ENCODE results near the gene PADI1.

PADI1 gene

DNA sequence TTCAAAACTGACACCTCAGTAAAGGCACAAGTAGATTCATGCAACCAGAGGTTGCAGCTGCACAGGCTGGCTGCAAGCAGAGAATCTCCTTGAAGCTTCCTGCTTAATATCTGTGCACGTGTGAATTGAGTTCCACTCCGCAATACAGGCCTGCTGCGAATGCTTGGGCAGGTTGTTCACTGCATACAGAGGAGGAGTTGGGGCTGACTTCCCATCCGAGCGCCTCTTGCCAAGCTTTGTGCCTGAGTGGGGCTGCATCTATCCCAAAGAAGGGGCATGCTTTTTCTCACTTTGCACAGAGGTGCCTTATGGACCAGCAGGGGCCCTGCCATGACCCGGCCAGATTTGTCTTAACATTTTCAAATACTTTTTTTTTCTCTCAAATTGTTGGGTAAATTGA lies 17.9 kb upstream of the PADI1 start:
- Histone ChIP-seq H3F3A (ENCODE audit: insufficient read depth) (no peaks in the 10 kb centered on the region), H3K27ac (ENCODE audit: low read depth, low read length) (no peak overlapping the region), H3K79me2 (ENCODE audit: insufficient read depth, low read length) (no peaks in the 10 kb centered on the region), H3K4me2 (ENCODE audit: low read depth, low read length, poor library complexity, severe bottlenecking) (no peak overlapping the region), H3K9me3 (ENCODE audit: insufficient read depth, low read length) (peaks cover 8% of the 10 kb centered on the region), H3K9me2 (replicated peaks; ENCODE audit: insufficient read depth, low read length) (no peaks in the 10 kb centered on the region), H2AFZ (ENCODE audit: low read depth, low read length, severe bottlenecking) (no peak overlapping the region), H3K9ac (ENCODE audit: low read length) (no peak overlapping the region), H3K36me3 (ENCODE audit: low read length) (no peaks in the 10 kb centered on the region), H3K4me3 (ENCODE audit: insufficient read depth, low read length, poor library complexity, severe bottlenecking) (no peak overlapping the region), H3K27me3 (ENCODE audit: low read length) (no peaks in the 10 kb centered on the region), H4K20me1 (ENCODE audit: low read depth, low read length) (no peaks in the 10 kb centered on the region)
- TF ChIP-seq, protein P1, sequence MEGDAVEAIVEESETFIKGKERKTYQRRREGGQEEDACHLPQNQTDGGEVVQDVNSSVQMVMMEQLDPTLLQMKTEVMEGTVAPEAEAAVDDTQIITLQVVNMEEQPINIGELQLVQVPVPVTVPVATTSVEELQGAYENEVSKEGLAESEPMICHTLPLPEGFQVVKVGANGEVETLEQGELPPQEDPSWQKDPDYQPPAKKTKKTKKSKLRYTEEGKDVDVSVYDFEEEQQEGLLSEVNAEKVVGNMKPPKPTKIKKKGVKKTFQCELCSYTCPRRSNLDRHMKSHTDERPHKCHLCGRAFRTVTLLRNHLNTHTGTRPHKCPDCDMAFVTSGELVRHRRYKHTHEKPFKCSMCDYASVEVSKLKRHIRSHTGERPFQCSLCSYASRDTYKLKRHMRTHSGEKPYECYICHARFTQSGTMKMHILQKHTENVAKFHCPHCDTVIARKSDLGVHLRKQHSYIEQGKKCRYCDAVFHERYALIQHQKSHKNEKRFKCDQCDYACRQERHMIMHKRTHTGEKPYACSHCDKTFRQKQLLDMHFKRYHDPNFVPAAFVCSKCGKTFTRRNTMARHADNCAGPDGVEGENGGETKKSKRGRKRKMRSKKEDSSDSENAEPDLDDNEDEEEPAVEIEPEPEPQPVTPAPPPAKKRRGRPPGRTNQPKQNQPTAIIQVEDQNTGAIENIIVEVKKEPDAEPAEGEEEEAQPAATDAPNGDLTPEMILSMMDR (IDR thresholded peaks at IDR 0.05; ENCODE audit: insufficient read depth, low read length, poor library complexity, severe bottlenecking) = no peak
- TF ChIP-seq EZH2phosphoT487 (conservative IDR thresholded peaks at IDR 0.05; ENCODE audit: low read length) = no peak

GRCh38 chr1:17188217-17188616 lies 16.7 kb upstream of the PADI1 start:
- no peak overlapping the region for H3K4me2 ChIP-seq (ENCODE audit: low read depth, low read length, poor library complexity, severe bottlenecking)
- H3K27ac ChIP-seq (ENCODE audit: low read depth, low read length) = no peak overlapping the region
- H3F3A ChIP-seq (ENCODE audit: insufficient read depth) = no peaks in the 10 kb centered on the region
- H3K36me3 ChIP-seq (ENCODE audit: low read length) = no peaks in the 10 kb centered on the region
- no peak overlapping the region for H3K9ac ChIP-seq (ENCODE audit: low read length)
- no peaks in the 10 kb centered on the region for H3K9me2 ChIP-seq (replicated peaks; ENCODE audit: insufficient read depth, low read length)
- H3K9me3 ChIP-seq (ENCODE audit: insufficient read depth, low read length) = peaks cover 8% of the 10 kb centered on the region
- H4K20me1 ChIP-seq (ENCODE audit: low read depth, low read length) = no peaks in the 10 kb centered on the region
- H3K79me2 ChIP-seq (ENCODE audit: insufficient read depth, low read length) = no peaks in the 10 kb centered on the region
- H2AFZ ChIP-seq (ENCODE audit: low read depth, low read length, severe bottlenecking) = no peak overlapping the region
- TF ChIP-seq, protein P1 (IDR thresholded peaks at IDR 0.05; ENCODE audit: insufficient read depth, low read length, poor library complexity, severe bottlenecking) = no peak
- no peak for TF ChIP-seq EZH2phosphoT487 (conservative IDR thresholded peaks at IDR 0.05; ENCODE audit: low read length)
- no peaks in the 10 kb centered on the region for H3K27me3 ChIP-seq (ENCODE audit: low read length)
- no peak overlapping the region for H3K4me3 ChIP-seq (ENCODE audit: insufficient read depth, low read length, poor library complexity, severe bottlenecking)

GRCh38 chr1:17188889-17189631 lies 15.9 kb upstream of the PADI1 start:
- H3K4me2 ChIP-seq (ENCODE audit: low read depth, low read length, poor library complexity, severe bottlenecking) = no peak overlapping the region
- H3K27me3 ChIP-seq (ENCODE audit: low read length) = no peaks in the 10 kb centered on the region
- no peak overlapping the region for H3K4me3 ChIP-seq (ENCODE audit: insufficient read depth, low read length, poor library complexity, severe bottlenecking)
- TF ChIP-seq EZH2phosphoT487 (conservative IDR thresholded peaks at IDR 0.05; ENCODE audit: low read length) = no peak
- TF ChIP-seq, protein P1 (IDR thresholded peaks at IDR 0.05; ENCODE audit: insufficient read depth, low read length, poor library complexity, severe bottlenecking) = no peak
- H3K36me3 ChIP-seq (ENCODE audit: low read length) = no peaks in the 10 kb centered on the region
- no peaks in the 10 kb centered on the region for H3F3A ChIP-seq (ENCODE audit: insufficient read depth)
- H3K9me2 ChIP-seq (replicated peaks; ENCODE audit: insufficient read depth, low read length) = no peaks in the 10 kb centered on the region
- H2AFZ ChIP-seq (ENCODE audit: low read depth, low read length, severe bottlenecking) = no peak overlapping the region
- H3K9me3 ChIP-seq (ENCODE audit: insufficient read depth, low read length) = peaks cover 8% of the 10 kb centered on the region
- no peak overlapping the region for H3K9ac ChIP-seq (ENCODE audit: low read length)
- no peaks in the 10 kb centered on the region for H3K79me2 ChIP-seq (ENCODE audit: insufficient read depth, low read length)
- H4K20me1 ChIP-seq (ENCODE audit: low read depth, low read length) = no peaks in the 10 kb centered on the region
- no peak overlapping the region for H3K27ac ChIP-seq (ENCODE audit: low read depth, low read length)

All from SU-DHL-6 (cell line).